ENCODE data around the gene PIP5K1B.

DNA sequence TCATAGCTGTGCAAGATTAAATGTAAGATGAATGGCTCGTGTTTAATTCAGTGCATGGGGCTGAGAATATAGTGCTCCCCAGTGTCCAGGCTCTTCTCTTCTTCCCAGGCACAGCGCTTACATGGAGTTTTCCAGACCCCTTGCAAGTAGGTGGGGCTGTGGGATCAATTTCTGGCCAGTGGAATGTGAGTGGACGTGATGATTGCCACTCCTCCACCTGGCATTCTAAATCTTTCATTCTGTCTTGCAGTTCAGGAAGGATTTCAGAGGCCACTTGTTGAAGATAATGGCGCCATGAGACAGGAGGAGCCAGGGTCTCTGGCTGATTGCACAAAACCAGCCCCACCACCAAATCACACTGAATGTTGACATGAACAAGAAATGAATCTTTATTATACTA, 7.2 kb upstream of the PIP5K1B start:
- TF ChIP-seq EZH2 (IDR thresholded peaks at IDR 0.05; ENCODE audit: insufficient read depth, low read length): no peak
- no peak for TF ChIP-seq CTCF (IDR thresholded peaks at IDR 0.05; ENCODE audit: insufficient read depth, low read depth, low read length)

Measured in astrocyte (in vitro differentiated cells and primary cell).